Pancreas (tissue), 10 donors: ENCODE data around the gene CDH26. TPM values are rescaled to one million over a fixed set of nuclear protein-coding genes. Genes with fewer than 3 reads are reported as not detected.

ENCODE experiments used
- ATAC-seq, 4 donors: fragments of 200-7000 bp; cut with Tn5 transposase; one replicate each; pipeline versions ENCODE4 v1.8.0 to v1.9.1; 2020; ENCODE audit warnings: mild to moderate bottlenecking in 4 of 4, moderate library complexity in 4 of 4
- DNase-seq, 6 donors: peaks; one replicate each; pipeline ENCODE4 v3.0.0-alpha.2; 2020
- FAIRE-seq: peaks from 2 replicates; lab custom pipeline; 2012; peaks lifted over from hg19 to GRCh38; lab: Jason Lieb, UNC
- H3K27ac ChIP-seq, 4 donors: fragments of 200-600 bp; sonication (generic); 1 replicate in 3 of 4; 2 replicates in 1 of 4; pipeline versions ENCODE4 v1.5.0 to v1.8.0; 2020
- H3K27me3 ChIP-seq, 4 donors: fragments of 200-600 bp; one replicate each; pipeline ENCODE4 v1.8.0; 2021
- H3K36me3 ChIP-seq, 3 donors: fragments of 200-600 bp; sonication (generic) in 1 of 3; one replicate each; pipeline versions ENCODE4 v1.5.0 to v1.8.0; 2020 to 2021
- H3K4me1 ChIP-seq, 3 donors: fragments of 200-600 bp; one replicate each; pipeline ENCODE4 v1.8.0; 2021
- H3K4me3 ChIP-seq, 4 donors: fragments of 200-600 bp; sonication (generic) in 2 of 4; one replicate each; pipeline versions ENCODE4 v1.5.0 to v1.8.0; 2020 to 2021
- H3K9me3 ChIP-seq, 4 donors: fragments of 200-600 bp; one replicate each; pipeline ENCODE4 v1.8.0; 2021
- WGBS, 2 donors: extraction: QIAGEN DNeasy Blood & Tissue Kit; methylation state at CpG; one replicate each; pipeline ENCODE4 v1.1.7; 2013; 5-methylcytosine and 5-hydroxymethylcytosine counted together
- intact Hi-C, 3 donors: fragments of 100-400 bp; cut with DNase I; formaldehyde crosslinking; loops; one replicate each; pipeline versions ENCODE4 v1.11.1 to v1.14.2; 2022
- polyA plus RNA-seq, 2 donors: library from polyadenylated mRNA; stranded (reverse); fragments of 200-250 nt; gene quantifications; one replicate each; pipeline ENCODE4 v1.2.3, GENCODE V29; 2013
- total RNA-seq, 6 donors: library from RNA; stranded (reverse); fragmentation: NEBNext Ultra II Directional in 4 of 6; extraction: Animal tissue kit (Norgen Biotek cat#: 25700) in 4 of 6; gene quantifications; one replicate each; pipeline versions ENCODE4 v1.2.1 to v1.2.4, GENCODE V29; 2021 to 2023
- TF ChIP-seq, protein P1 (sequence below), 4 donors: fragments of 200-600 bp; sonication (generic) in 3 of 4; IDR thresholded peaks; one replicate each; pipeline versions ENCODE4 v1.5.0 to v1.8.0; 2021; ENCODE audit warnings: antibody characterized with exemption in 4 of 4
- donor health status: healthy with polysubstance abuse.
- donor health status: DM: no; HTN: no; CAD: no; lungs with moderate emphysema.
- donor health status: DM: no; HTN: no; CAD: no.
- donor health status: control.
- donor health status: control.
- donor health status: Bipolar disorder and iron deficiency.
- donor health status: DM: yes; HTN: yes; CAD: no.
- donor health status: DM: no; HTN: no; CAD: no.
- donor health status: DM: no; HTN: no; CAD: no.
- donor health status: DM: yes; HTN: yes; CAD: no.

CDH26 gene
- total and polyA plus RNA-seq, 8 donors, result 0.13 to 1.1 (median 0.48) TPM

DNA sequence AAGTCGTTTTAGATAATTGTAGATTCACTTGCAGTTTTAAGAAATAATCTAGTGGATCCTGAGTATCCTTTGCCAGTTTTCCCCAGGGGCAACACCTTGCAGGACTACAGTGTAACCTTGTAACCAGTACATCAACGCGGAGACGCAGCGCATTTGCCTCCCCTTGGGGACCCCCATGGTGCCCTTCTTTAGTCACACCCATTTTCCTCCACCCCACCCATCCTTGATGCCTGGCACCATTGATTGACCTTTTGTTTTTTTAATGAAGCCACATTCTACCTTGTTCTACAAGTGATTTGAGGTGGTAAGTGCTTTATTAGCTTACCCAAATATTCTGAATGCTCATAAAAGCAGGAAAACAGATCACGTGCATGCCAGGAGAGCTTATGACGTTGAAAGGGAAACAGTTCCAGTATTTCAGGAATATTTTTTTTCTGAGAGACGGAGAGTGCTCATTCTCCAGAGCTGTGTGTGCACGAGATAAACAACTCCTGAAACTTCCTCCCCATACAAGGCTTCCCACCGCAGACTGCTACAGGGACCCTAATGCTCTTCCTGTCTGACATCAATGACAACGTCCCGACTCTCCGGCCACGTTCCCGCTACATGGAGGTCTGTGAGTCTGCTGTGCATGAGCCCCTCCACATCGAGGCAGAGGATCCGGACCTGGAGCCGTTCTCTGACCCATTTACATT is 35.7 kb downstream of the CDH26 start:
- no peak for FAIRE-seq
- Histone ChIP-seq H3K9me3 (no peaks in the 10 kb centered on the region), H3K27me3 (no peaks in the 10 kb centered on the region), H3K4me1 (no peaks in the 10 kb centered on the region), H3K4me3 (no peak overlapping the region), H3K27ac (no peak overlapping the region), H3K36me3 (no peaks in the 10 kb centered on the region)
- 42 to 53% methylated on average over 18 of the region's 18 CpGs for WGBS, 2 donors
- no peak for DNase-seq
- TF ChIP-seq, protein P1, sequence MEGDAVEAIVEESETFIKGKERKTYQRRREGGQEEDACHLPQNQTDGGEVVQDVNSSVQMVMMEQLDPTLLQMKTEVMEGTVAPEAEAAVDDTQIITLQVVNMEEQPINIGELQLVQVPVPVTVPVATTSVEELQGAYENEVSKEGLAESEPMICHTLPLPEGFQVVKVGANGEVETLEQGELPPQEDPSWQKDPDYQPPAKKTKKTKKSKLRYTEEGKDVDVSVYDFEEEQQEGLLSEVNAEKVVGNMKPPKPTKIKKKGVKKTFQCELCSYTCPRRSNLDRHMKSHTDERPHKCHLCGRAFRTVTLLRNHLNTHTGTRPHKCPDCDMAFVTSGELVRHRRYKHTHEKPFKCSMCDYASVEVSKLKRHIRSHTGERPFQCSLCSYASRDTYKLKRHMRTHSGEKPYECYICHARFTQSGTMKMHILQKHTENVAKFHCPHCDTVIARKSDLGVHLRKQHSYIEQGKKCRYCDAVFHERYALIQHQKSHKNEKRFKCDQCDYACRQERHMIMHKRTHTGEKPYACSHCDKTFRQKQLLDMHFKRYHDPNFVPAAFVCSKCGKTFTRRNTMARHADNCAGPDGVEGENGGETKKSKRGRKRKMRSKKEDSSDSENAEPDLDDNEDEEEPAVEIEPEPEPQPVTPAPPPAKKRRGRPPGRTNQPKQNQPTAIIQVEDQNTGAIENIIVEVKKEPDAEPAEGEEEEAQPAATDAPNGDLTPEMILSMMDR (IDR thresholded peaks at IDR 0.05), result no peak
- ATAC-seq, result peak in 1 of 4 donors; percentile 29
- intact Hi-C loops, result no loop called here

DNA sequence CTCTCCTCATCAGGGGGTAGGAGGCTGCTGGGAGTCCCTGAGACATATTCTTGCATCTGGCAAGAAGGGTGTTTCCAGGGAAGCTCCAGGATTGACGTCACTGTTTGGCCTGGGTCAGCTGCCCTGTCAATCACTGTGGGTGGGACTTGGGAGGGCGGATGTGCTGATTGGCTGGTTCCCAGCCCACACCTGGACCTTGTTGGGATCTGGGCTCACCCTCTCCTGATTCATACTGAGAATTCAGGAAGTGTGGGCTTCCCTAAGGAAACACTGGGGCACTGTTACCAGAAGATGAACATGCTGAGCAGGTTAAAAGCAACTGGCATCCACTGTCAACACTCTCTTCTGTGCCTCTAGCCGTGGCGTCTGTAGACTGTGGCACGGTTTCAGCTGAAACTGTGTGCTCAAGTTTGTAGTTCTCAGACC is 36.5 kb downstream of the CDH26 start:
- TF ChIP-seq, protein P1 (IDR thresholded peaks at IDR 0.05), result no peak
- no peak for FAIRE-seq
- no peaks in the 10 kb centered on the region for H3K9me3 ChIP-seq

DNA sequence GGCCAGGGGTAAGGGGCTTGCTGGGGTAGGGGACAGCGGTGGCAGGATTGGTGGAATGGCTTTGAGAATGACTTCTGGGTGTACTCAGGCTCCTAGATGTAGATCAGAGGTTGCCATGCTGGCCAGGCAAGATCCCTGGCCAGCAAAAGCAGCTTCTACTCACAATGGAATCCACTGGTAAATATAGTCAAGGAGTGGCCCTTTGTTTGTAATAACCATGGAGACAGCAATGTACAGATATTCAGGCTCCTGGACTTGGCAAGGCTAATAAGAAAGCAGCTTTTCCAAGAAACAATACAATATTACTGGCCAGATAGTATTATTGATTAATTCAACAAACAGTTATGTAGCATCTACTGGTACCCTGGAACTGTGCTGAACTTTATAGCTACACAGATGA is 37.9 kb downstream of the CDH26 start:
- H3K4me3 ChIP-seq, result no peak overlapping the region
- H3K36me3 ChIP-seq, result no peaks in the 10 kb centered on the region
- WGBS, 2 donors, result 92 to 100% methylated on average over 1 of the region's 1 CpG
- ATAC-seq (no peak), DNase-seq (no peak), FAIRE-seq (no peak)
- TF ChIP-seq, protein P1 (IDR thresholded peaks at IDR 0.05), result no peak
- H3K4me1 ChIP-seq, result no peaks in the 10 kb centered on the region
- H3K27me3 ChIP-seq, result no peaks in the 10 kb centered on the region
- no peaks in the 10 kb centered on the region for H3K9me3 ChIP-seq
- H3K27ac ChIP-seq, result no peak overlapping the region
- intact Hi-C loops, result no loop called here

More for the DNA sequence above, 36.5 kb downstream of the CDH26 start:
- intact Hi-C loops, result no loop called here
- DNase-seq, result peak in 1 of 6 donors; percentile 27
- no peaks in the 10 kb centered on the region for H3K27me3 ChIP-seq
- peak in 3 of 4 donors; percentile 45 to 65 (median 50) for ATAC-seq
- no peak overlapping the region for H3K4me3 ChIP-seq
- 43 to 69% methylated on average over 5 of the region's 5 CpGs for whole genome bisulfite sequencing, 2 donors
- no peak overlapping the region for H3K27ac ChIP-seq
- no peaks in the 10 kb centered on the region for H3K4me1 ChIP-seq
- no peaks in the 10 kb centered on the region for H3K36me3 ChIP-seq

DNA sequence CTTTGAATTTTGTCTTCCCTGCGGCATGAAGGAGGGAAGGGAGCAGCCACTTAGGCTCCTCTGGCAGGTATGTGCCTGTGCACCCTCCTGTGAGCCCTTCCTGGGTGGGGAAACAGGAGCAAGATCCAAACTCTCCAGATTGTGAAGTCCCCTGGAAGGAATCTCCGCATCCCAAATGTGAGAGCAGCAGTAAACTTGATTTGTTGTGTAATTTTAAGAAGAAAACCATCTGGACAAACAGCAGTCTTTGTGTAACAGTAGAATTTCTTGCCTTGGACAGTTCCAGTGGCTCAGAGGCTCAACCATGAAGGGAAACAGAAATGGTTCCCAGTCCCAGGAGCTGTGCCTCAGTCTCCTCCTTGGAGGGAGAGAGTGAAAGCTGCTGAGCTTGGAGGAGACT is 39.7 kb downstream of the CDH26 start:
- Histone ChIP-seq H3K4me1 (no peaks in the 10 kb centered on the region), H3K27ac (no peak overlapping the region), H3K27me3 (no peaks in the 10 kb centered on the region), H3K4me3 (no peak overlapping the region), H3K36me3 (no peaks in the 10 kb centered on the region), H3K9me3 (no peaks in the 10 kb centered on the region)
- TF ChIP-seq, protein P1 (IDR thresholded peaks at IDR 0.05), result no peak
- WGBS, 2 donors, result 92 to 93% methylated on average over 2 of the region's 2 CpGs
- intact Hi-C loops, result no loop called here
- FAIRE-seq (no peak), ATAC-seq (no peak), DNase-seq (no peak)

DNA sequence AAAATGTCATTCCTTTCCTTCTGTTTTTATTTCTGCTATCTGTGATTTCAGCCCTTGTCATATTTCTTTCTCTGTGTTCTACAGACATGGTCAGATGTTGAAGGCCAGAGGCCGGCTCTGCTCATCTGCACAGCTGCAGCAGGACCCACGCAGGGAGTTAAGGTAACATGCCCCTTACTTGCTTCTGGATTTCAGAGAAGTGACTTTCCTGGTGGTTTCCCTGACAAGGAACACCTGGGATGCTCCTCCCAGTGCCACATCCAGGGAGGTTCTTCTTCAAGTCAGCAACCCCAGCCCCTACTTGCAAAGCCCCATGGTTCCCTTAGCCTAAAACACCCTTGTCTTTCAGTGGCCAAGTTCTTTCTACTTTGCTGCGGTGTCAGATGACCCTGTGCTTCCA is 41.3 kb downstream of the CDH26 start:
- intact Hi-C loops, result no loop called here
- ATAC-seq, result no peak
- no peak for DNase-seq
- WGBS, 2 donors, result 82 to 92% methylated on average over 3 of the region's 3 CpGs
- Histone ChIP-seq H3K9me3 (no peaks in the 10 kb centered on the region), H3K4me1 (no peaks in the 10 kb centered on the region), H3K36me3 (no peaks in the 10 kb centered on the region), H3K4me3 (no peak overlapping the region), H3K27ac (no peak overlapping the region), H3K27me3 (no peaks in the 10 kb centered on the region)
- TF ChIP-seq, protein P1 (IDR thresholded peaks at IDR 0.05), result no peak
- FAIRE-seq, result no peak
